Testis (tissue), 3 donors: ENCODE data around the gene BCOR. TPM values are rescaled to one million over a fixed set of nuclear protein-coding genes. Genes with fewer than 3 reads are reported as not detected.

ENCODE experiments used
- DNase-seq: peaks from one replicate; pipeline ENCODE4 v3.0.0-alpha.2; 2019
- H3K27ac ChIP-seq, 2 donors: fragments of 200-600 bp; sonication (generic); one replicate each; pipeline ENCODE4 v1.5.1; 2019
- H3K27me3 ChIP-seq: fragments of 200-600 bp; sonication (generic); one replicate; pipeline ENCODE4 v1.5.1; 2019
- H3K36me3 ChIP-seq: fragments of 200-600 bp; sonication (generic); one replicate; pipeline ENCODE4 v1.5.1; 2017; ENCODE audit warnings: low read depth; ENCODE audit errors: missing control alignments
- H3K4me1 ChIP-seq: fragments of 200-600 bp; sonication (generic); one replicate; pipeline ENCODE4 v1.5.1; 2019
- H3K4me3 ChIP-seq, 2 donors: fragments of 200-600 bp; sonication (generic); one replicate each; pipeline ENCODE4 v1.5.1; 2017 to 2019
- H3K9me3 ChIP-seq: fragments of 200-600 bp; sonication (generic); one replicate; pipeline ENCODE4 v1.5.1; 2017
- CTCF ChIP-seq, 3 experiments: fragments of 450-650 bp in 2 of 3; fragments of 200-600 bp in 1 of 3; sonication (generic) in 1 of 3; IDR thresholded peaks; one replicate each; pipeline ENCODE4 v1.5.1; 2016 to 2019; ENCODE audit warnings: antibody characterized with exemption in 3 of 3, mild to moderate bottlenecking in 2 of 3, moderate library complexity in 1 of 3
- POLR2A ChIP-seq: fragments of 450-650 bp; IDR thresholded peaks from one replicate; pipeline ENCODE4 v1.6.1; 2017; ENCODE audit warnings: antibody characterized with exemption, mild to moderate bottlenecking, moderate library complexity
- WGBS, 2 donors: methylation state at CpG; one replicate each; pipeline ENCODE4 v1.1.5; 2018; 5-methylcytosine and 5-hydroxymethylcytosine counted together
- intact Hi-C: fragments of 100-400 bp; cut with DNase I; formaldehyde crosslinking; loops from one replicate; pipeline ENCODE4 v1.15.1; 2023; ENCODE audit warnings: low total_unique reads
- polyA plus RNA-seq: library from polyadenylated mRNA; stranded (reverse); fragments of 350-450 nt; fragmentation: Illumina TruSeq; extraction: RNeasy Lipid Tissue Mini Kit (QIAGEN cat#74804); gene quantifications from one replicate; pipeline ENCODE4 v1.2.3, GENCODE V29; 2014; ENCODE audit warnings: low read depth, low replicate concordance; ENCODE audit not compliant: insufficient read depth
- total RNA-seq, 2 donors: library from RNA; depleted of rRNA; stranded (reverse); fragments of >200 nt; gene quantifications; one replicate each; pipeline ENCODE4 v1.2.3, GENCODE V29; 2016

The BCOR gene
- total and polyA plus RNA-seq, 3 donors from 2014 or later = 26.4 to 69.6 (median 46.8) TPM

DNA sequence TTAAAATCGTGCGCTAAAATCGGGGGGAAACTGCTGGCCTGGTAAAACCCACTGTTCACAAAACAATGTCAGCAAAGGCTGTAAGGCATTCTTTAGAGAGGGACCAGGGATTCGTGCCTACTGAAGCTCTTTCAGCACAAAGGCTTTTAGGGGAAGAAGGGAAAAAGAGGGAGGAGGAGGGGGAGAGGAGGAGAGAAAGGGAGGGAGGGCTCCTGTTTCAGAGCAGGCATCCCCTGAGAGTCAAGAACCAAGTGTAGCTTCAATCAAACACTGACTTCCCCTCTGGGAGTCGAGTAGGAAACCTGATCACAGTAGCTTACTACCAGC lies 9.5 kb downstream of the BCOR start:
- intact Hi-C loops = no loop called here
- no peaks in the 10 kb centered on the region for H3K36me3 ChIP-seq
- peaks cover 16% of the 10 kb centered on the region for H3K4me1 ChIP-seq
- no peak overlapping the region for H3K27ac ChIP-seq
- DNase-seq = no peak
- no peak for TF ChIP-seq CTCF (IDR thresholded peaks at IDR 0.05)
- no peak for TF ChIP-seq POLR2A
- no peaks in the 10 kb centered on the region for H3K27me3 ChIP-seq
- H3K4me3 ChIP-seq = no peak overlapping the region
- 66 to 70% methylated on average over 2 to 5 of the region's 5 CpGs for WGBS, 2 donors
- no peaks in the 10 kb centered on the region for H3K9me3 ChIP-seq

GRCh38 chrX:40087425-40088298 lies 10.1 kb downstream of the BCOR start:
- intact Hi-C loops = no loop called here
- Histone ChIP-seq H3K27ac (no peak overlapping the region), H3K27me3 (no peaks in the 10 kb centered on the region), H3K36me3 (no peaks in the 10 kb centered on the region), H3K4me1 (peaks cover 21% of the 10 kb centered on the region), H3K9me3 (no peaks in the 10 kb centered on the region), H3K4me3 (no peak overlapping the region)
- no peak for DNase-seq
- 54 to 64% methylated on average over 10 to 13 of the region's 13 CpGs for WGBS, 2 donors
- TF ChIP-seq CTCF (IDR thresholded peaks at IDR 0.05) (no peak), POLR2A (no peak)

DNA sequence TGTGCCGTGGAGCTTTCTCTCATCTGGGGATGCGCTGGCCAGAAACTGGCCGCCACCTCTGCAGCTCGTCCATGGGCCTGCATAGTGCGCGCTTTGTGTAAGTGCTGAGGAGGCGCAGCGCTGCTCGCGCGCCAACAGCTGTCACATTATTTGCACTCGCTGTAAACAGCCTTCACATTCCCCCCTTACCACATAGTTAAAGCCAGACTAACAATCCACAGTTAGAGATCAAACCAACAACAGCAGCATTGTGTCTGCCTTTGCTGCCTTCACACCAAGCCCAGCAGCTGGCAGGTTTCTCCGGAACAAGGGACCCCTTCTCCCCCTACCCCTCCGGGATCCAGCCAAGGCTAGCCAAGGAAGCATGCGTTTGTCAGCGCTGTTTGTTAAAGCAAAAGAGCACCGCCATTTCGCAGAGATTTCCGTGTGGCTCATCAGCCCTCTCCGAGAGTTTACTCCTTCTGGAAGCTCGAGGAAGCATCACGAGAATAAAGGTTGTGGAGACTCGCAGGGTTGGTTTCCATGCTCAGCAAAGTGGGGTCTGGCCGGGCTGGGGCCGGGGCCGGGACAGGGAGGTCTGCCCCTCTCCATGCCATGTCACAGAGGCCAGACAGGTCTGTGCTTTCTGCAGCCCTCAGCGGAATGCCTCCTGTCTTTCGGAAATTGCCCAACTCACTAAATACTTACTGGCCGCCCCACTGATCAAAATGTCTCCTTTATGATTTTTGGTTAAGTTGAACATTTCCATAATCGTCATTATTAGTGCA lies 11.0 kb downstream of the BCOR start:
- DNase-seq = peak; percentile 32
- WGBS, 2 donors = 46 to 87% methylated on average over 13 to 28 of the region's 30 CpGs
- no peaks in the 10 kb centered on the region for H3K27me3 ChIP-seq
- no peaks in the 10 kb centered on the region for H3K36me3 ChIP-seq
- H3K27ac ChIP-seq = no peak overlapping the region
- no peak for TF ChIP-seq CTCF (IDR thresholded peaks at IDR 0.05)
- no peak for TF ChIP-seq POLR2A
- peaks cover 21% of the 10 kb centered on the region for H3K4me1 ChIP-seq
- intact Hi-C loops = no loop called here
- no peak overlapping the region for H3K4me3 ChIP-seq
- no peaks in the 10 kb centered on the region for H3K9me3 ChIP-seq

DNA sequence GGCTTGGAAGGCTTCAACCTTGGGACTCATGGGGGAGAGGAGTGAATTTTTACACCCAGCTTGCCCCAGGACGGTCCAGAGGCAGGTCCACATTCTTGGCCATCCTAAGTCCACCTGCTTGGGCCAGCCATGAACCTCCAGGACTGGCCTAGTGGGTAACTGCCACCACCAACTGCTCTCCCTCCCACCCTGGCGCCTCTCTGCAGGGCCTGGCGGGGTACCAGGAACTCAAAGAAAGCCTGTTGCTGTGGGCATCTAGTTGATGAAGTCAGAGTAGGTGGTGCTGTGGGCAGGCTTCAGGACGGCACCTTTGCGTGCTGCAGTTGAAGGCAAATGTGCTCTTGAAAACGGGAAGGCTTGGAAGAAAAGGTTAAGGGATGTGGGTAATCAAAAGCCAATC lies 12.0 kb downstream of the BCOR start:
- TF ChIP-seq CTCF (IDR thresholded peaks at IDR 0.05) (no peak), POLR2A (no peak)
- peaks cover 17% of the 10 kb centered on the region for H3K4me1 ChIP-seq
- no peaks in the 10 kb centered on the region for H3K27me3 ChIP-seq
- H3K27ac ChIP-seq = no peak overlapping the region
- no peak for DNase-seq
- H3K4me3 ChIP-seq = no peak overlapping the region
- H3K9me3 ChIP-seq = no peaks in the 10 kb centered on the region
- intact Hi-C loops = no loop called here
- 70 to 75% methylated on average over 4 to 5 of the region's 6 CpGs for WGBS, 2 donors
- no peaks in the 10 kb centered on the region for H3K36me3 ChIP-seq
